Activated CD8-positive, alpha-beta T cell treated with anti-CD3 and anti-CD28 coated beads for 36 hours (primary cell): ENCODE results near the gene BMPR1A. TPM values are rescaled to one million over a fixed set of nuclear protein-coding genes. Genes with fewer than 3 reads are reported as not detected.

Experiments used
- ATAC-seq: fragments of 200-7000 bp; cut with Tn5 transposase; one replicate; pipeline ENCODE4 v1.10.0; 2021; ENCODE audit warnings: mild to moderate bottlenecking, moderate library complexity
- CTCF ChIA-PET: fragments of 350-600 bp; sonication (Branson Sonifier 250); formaldehyde crosslinking; loops from one replicate; lab custom pipeline; 2021; ENCODE audit warnings: antibody characterized with exemption; lab: Charles Lee
- POLR2A ChIA-PET: fragments of 350-600 bp; sonication (Branson Sonifier 250); formaldehyde crosslinking; loops from one replicate; lab custom pipeline; 2021; ENCODE audit warnings: antibody characterized with exemption; lab: Charles Lee
- DNase-seq: peaks from one replicate; pipeline ENCODE4 v3.0.0-alpha.2; 2020
- H3K27ac Mint-ChIP-seq: one replicate; pipeline ENCODE4 v1.8.0; 2021; ENCODE audit warnings: mild to moderate bottlenecking, mixed read lengths
- H3K27me3 Mint-ChIP-seq: one replicate; pipeline ENCODE4 v1.8.0; 2021; ENCODE audit warnings: mixed read lengths
- H3K36me3 Mint-ChIP-seq: one replicate; pipeline ENCODE4 v1.8.0; 2021; ENCODE audit warnings: low read depth, mixed read lengths
- H3K4me1 Mint-ChIP-seq: one replicate; pipeline ENCODE4 v1.8.0; 2021; ENCODE audit warnings: low read depth, mixed read lengths
- H3K4me3 Mint-ChIP-seq: one replicate; pipeline ENCODE4 v1.8.0; 2021; ENCODE audit warnings: mild to moderate bottlenecking, moderate library complexity, mixed read lengths
- H3K9me3 Mint-ChIP-seq: one replicate; pipeline ENCODE4 v1.8.0; 2021; ENCODE audit warnings: mixed read lengths
- CTCF ChIP-seq: fragments of 200-600 bp; IDR thresholded peaks from one replicate; pipeline ENCODE4 v1.8.0; 2022; ENCODE audit warnings: antibody characterized with exemption, mild to moderate bottlenecking
- intact Hi-C: fragments of 100-400 bp; cut with micrococcal nuclease; formaldehyde crosslinking; loops from one replicate; pipeline ENCODE4 v1.10.0; 2022
- total RNA-seq, 2 experiments: library from RNA; stranded (reverse); gene quantifications; one replicate each; pipeline ENCODE4 v1.2.3, GENCODE V29; 2021

The BMPR1A gene
- total RNA-seq, 2 experiments from 2014 or later: 6.6 to 6.9 TPM

- H3K27ac Mint-ChIP-seq: no peak overlapping the region
- no peaks in the 10 kb centered on the region for H3K4me1 Mint-ChIP-seq
- ChIA-PET POLR2A (no interaction called here), CTCF (no interaction called here)
- no peaks in the 10 kb centered on the region for H3K27me3 Mint-ChIP-seq
- H3K36me3 Mint-ChIP-seq: no peaks in the 10 kb centered on the region
- intact Hi-C loops: no loop called here
- ATAC-seq (no peak), DNase-seq (no peak)
- H3K4me3 Mint-ChIP-seq: no peak overlapping the region
- no peak for TF ChIP-seq CTCF
- H3K9me3 Mint-ChIP-seq: no peaks in the 10 kb centered on the region
Observed at GRCh38 chr10:86823565-86823964, 67.1 kb downstream of the BMPR1A start.

DNA sequence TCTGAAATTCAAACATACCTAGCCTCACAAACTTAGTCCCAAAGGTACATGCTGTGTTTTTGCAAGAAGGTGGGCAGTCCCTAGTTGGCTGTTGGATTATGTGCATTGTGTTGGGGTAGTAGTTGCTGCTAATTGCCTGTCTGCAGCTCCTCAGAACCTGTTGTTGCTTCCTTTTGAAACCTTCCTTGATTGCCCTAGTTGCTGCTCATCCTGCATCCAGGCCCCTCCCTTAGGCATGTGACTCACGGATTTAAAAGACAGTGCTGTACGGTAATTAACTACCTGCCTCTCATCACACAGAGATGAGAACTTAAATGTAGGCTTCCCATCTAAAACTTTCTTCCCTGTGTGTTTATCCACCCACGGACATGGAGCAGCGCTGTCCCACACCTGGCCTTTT lies 67.7 kb downstream of the BMPR1A start:
- no peak for TF ChIP-seq CTCF
- no peaks in the 10 kb centered on the region for H3K9me3 Mint-ChIP-seq
- ChIA-PET POLR2A (no interaction called here), CTCF (no interaction called here)
- H3K27me3 Mint-ChIP-seq: no peaks in the 10 kb centered on the region
- H3K36me3 Mint-ChIP-seq: no peaks in the 10 kb centered on the region
- intact Hi-C loops: no loop called here
- no peak overlapping the region for H3K4me3 Mint-ChIP-seq
- ATAC-seq (no peak), DNase-seq (no peak)
- H3K27ac Mint-ChIP-seq: no peak overlapping the region
- no peaks in the 10 kb centered on the region for H3K4me1 Mint-ChIP-seq

- POLR2A ChIA-PET: no interaction called here
- H3K27ac Mint-ChIP-seq: no peak overlapping the region
- H3K9me3 Mint-ChIP-seq: no peaks in the 10 kb centered on the region
- no peak for TF ChIP-seq CTCF
- H3K36me3 Mint-ChIP-seq: no peaks in the 10 kb centered on the region
- DNase-seq (no peak), ATAC-seq (no peak)
- no peaks in the 10 kb centered on the region for H3K4me1 Mint-ChIP-seq
- intact Hi-C loops: no loop called here
- CTCF ChIA-PET: no interaction called here
- H3K4me3 Mint-ChIP-seq: no peak overlapping the region
- no peaks in the 10 kb centered on the region for H3K27me3 Mint-ChIP-seq
Observed at GRCh38 chr10:86825366-86825765, 68.9 kb downstream of the BMPR1A start.

DNA sequence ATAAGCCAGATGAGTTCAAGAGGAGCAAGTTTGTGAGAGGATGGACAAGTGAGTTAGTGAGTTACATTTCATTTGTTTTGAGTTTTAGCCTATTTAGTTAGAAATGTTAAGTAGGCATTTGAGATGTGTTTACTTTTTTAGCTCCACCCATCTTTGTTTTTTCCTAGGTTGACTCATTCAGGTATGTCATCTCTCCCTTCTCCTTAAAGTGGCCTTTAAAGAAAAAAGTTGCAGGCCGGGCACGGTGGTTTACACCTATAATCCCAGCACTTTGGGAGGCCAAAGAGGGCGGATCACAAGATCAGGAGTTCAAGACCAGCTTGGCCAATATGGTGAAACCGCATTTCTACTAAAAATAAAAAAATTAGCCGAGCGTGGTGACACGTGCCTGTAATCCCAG lies 71.2 kb downstream of the BMPR1A start:
- no peaks in the 10 kb centered on the region for H3K9me3 Mint-ChIP-seq
- H3K36me3 Mint-ChIP-seq: no peaks in the 10 kb centered on the region
- H3K27ac Mint-ChIP-seq: no peak overlapping the region
- ChIA-PET CTCF (no interaction called here), POLR2A (no interaction called here)
- no peak for TF ChIP-seq CTCF
- H3K4me1 Mint-ChIP-seq: no peaks in the 10 kb centered on the region
- no peak for DNase-seq
- no peak overlapping the region for H3K4me3 Mint-ChIP-seq
- no peak for ATAC-seq
- H3K27me3 Mint-ChIP-seq: no peaks in the 10 kb centered on the region
- intact Hi-C loops: no loop called here

GRCh38 chr10:86828145-86828544 lies 71.7 kb downstream of the BMPR1A start:
- no peak for TF ChIP-seq CTCF
- Mint-ChIP-seq H3K9me3 (no peaks in the 10 kb centered on the region), H3K4me1 (no peaks in the 10 kb centered on the region), H3K27ac (no peak overlapping the region), H3K36me3 (no peaks in the 10 kb centered on the region), H3K4me3 (no peak overlapping the region), H3K27me3 (no peaks in the 10 kb centered on the region)
- POLR2A ChIA-PET: no interaction called here
- intact Hi-C loops: no loop called here
- CTCF ChIA-PET: no interaction called here
- no peak for ATAC-seq
- DNase-seq: no peak
